WTC11 (cell line): Measurements from ENCODE around the gene ADARB2.

ENCODE experiments used
- TF ChIP-seq, protein P1 (sequence below): fragments of 200-600 bp; IDR thresholded peaks from 2 replicates; pipeline ENCODE4 v1.8.0; 2022; ENCODE audit warnings: antibody characterized with exemption
- TF ChIP-seq, protein P2 (sequence below): sonication (generic); formaldehyde crosslinking; IDR thresholded peaks from 2 replicates; pipeline ENCODE4 v1.8.0; 2022; ENCODE audit warnings: missing genetic modification reagents

DNA sequence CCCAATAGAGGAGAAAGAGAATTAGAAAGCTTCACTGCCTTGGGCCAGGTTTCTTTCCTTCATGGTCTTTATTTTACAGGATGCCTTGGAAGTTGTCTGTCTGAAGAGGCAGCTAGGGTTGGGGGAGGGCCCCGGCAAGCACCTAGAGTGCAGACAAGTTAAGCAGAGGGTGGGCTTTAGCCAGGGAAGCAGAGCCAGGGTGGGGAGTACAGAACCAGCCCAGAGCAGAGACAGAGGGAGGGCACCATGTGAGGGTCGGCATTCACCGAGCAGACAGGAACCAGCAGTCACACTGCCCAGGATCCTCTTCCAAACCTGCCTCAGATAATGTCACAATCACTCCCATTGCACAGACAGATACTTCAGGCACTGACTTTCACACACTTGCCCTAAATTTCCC lies 75.9 kb downstream of the ADARB2 start:
- TF ChIP-seq, protein P1, sequence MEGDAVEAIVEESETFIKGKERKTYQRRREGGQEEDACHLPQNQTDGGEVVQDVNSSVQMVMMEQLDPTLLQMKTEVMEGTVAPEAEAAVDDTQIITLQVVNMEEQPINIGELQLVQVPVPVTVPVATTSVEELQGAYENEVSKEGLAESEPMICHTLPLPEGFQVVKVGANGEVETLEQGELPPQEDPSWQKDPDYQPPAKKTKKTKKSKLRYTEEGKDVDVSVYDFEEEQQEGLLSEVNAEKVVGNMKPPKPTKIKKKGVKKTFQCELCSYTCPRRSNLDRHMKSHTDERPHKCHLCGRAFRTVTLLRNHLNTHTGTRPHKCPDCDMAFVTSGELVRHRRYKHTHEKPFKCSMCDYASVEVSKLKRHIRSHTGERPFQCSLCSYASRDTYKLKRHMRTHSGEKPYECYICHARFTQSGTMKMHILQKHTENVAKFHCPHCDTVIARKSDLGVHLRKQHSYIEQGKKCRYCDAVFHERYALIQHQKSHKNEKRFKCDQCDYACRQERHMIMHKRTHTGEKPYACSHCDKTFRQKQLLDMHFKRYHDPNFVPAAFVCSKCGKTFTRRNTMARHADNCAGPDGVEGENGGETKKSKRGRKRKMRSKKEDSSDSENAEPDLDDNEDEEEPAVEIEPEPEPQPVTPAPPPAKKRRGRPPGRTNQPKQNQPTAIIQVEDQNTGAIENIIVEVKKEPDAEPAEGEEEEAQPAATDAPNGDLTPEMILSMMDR = no peak
- TF ChIP-seq, protein P2, sequence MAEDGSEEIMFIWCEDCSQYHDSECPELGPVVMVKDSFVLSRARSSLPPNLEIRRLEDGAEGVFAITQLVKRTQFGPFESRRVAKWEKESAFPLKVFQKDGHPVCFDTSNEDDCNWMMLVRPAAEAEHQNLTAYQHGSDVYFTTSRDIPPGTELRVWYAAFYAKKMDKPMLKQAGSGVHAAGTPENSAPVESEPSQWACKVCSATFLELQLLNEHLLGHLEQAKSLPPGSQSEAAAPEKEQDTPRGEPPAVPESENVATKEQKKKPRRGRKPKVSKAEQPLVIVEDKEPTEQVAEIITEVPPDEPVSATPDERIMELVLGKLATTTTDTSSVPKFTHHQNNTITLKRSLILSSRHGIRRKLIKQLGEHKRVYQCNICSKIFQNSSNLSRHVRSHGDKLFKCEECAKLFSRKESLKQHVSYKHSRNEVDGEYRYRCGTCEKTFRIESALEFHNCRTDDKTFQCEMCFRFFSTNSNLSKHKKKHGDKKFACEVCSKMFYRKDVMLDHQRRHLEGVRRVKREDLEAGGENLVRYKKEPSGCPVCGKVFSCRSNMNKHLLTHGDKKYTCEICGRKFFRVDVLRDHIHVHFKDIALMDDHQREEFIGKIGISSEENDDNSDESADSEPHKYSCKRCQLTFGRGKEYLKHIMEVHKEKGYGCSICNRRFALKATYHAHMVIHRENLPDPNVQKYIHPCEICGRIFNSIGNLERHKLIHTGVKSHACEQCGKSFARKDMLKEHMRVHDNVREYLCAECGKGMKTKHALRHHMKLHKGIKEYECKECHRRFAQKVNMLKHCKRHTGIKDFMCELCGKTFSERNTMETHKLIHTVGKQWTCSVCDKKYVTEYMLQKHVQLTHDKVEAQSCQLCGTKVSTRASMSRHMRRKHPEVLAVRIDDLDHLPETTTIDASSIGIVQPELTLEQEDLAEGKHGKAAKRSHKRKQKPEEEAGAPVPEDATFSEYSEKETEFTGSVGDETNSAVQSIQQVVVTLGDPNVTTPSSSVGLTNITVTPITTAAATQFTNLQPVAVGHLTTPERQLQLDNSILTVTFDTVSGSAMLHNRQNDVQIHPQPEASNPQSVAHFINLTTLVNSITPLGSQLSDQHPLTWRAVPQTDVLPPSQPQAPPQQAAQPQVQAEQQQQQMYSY (CRISPR knock-in tag) = no peak
